Sigmoid colon (tissue), 4 donors: ENCODE results near the gene NDUFB8.

Source experiments
- EP300 ChIP-seq, 4 donors: sonication (generic); formaldehyde crosslinking; IDR thresholded peaks; one replicate each; pipeline ENCODE4 v1.6.1; 2017; ENCODE audit warnings: antibody characterized with exemption in 4 of 4
- POLR2A ChIP-seq, 2 donors: fragments of 450-650 bp; IDR thresholded peaks; one replicate each; pipeline ENCODE4 v1.6.1; 2016; ENCODE audit warnings: antibody characterized with exemption in 2 of 2, mild to moderate bottlenecking in 2 of 2, moderate library complexity in 2 of 2
- POLR2AphosphoS5 ChIP-seq, 4 donors: sonication (generic); formaldehyde crosslinking; IDR thresholded peaks; one replicate each; pipeline ENCODE4 v1.6.1; 2017; ENCODE audit warnings: antibody characterized with exemption in 4 of 4
- TF ChIP-seq, protein P1 (sequence below), 4 experiments: fragments of 450-650 bp in 3 of 4; fragments of 200-600 bp in 1 of 4; IDR thresholded peaks; one replicate each; pipeline ENCODE4 v1.5.1; 2016 to 2019; ENCODE audit warnings: antibody characterized with exemption in 4 of 4, mild to moderate bottlenecking in 3 of 4, moderate library complexity in 2 of 4

GRCh38 chr10:100498059-100498458 lies 31.6 kb downstream of the NDUFB8 start:
- TF ChIP-seq, protein P1, sequence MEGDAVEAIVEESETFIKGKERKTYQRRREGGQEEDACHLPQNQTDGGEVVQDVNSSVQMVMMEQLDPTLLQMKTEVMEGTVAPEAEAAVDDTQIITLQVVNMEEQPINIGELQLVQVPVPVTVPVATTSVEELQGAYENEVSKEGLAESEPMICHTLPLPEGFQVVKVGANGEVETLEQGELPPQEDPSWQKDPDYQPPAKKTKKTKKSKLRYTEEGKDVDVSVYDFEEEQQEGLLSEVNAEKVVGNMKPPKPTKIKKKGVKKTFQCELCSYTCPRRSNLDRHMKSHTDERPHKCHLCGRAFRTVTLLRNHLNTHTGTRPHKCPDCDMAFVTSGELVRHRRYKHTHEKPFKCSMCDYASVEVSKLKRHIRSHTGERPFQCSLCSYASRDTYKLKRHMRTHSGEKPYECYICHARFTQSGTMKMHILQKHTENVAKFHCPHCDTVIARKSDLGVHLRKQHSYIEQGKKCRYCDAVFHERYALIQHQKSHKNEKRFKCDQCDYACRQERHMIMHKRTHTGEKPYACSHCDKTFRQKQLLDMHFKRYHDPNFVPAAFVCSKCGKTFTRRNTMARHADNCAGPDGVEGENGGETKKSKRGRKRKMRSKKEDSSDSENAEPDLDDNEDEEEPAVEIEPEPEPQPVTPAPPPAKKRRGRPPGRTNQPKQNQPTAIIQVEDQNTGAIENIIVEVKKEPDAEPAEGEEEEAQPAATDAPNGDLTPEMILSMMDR (IDR thresholded peaks at IDR 0.05): no peak
- TF ChIP-seq POLR2A (IDR thresholded peaks at IDR 0.05) (no peak), POLR2AphosphoS5 (IDR thresholded peaks at IDR 0.05) (no peak), EP300 (IDR thresholded peaks at IDR 0.05) (no peak)
